ENCODE results near the gene NEBL.

NEBL gene

DNA sequence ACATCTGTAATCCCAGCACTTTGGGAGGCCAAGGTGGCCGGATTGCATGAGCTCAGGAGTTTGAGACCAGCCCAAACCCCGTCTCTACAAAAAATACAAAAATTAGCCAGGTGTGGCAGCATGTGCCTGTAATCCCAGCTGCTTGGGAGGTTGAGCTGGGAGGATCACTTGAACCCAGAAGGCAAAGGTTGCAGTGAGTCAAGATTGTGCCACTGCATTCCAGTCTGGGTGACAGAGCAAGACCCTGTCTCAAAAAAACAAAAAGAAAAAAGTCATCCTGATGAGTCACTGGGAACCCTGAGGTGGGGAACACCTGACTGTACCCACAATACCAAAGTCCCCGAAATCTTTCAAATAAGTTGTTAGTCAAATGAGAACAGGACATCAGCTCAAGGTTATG is 80.0 kb downstream of the NEBL start:
- Histone ChIP-seq H3K4me1 (ENCODE audit: control extremely low read depth in 1 of 4, control insufficient read depth in 4 of 4, insufficient read depth in 4 of 4, low read length in 3 of 4) (no peaks in the 10 kb centered on the region), H3K9me3 (ENCODE audit: control extremely low read depth in 1 of 5, control insufficient read depth in 4 of 5, insufficient read depth in 2 of 5, low read depth in 1 of 5, low read length in 4 of 5) (no peaks in the 10 kb centered on the region), H3K27me3 (replicated peaks in 2 of 5; ENCODE audit: control insufficient read depth in 4 of 5, insufficient read depth in 5 of 5, low read length in 4 of 5) (no peaks in the 10 kb centered on the region), H3K36me3 (ENCODE audit: control insufficient read depth in 4 of 4, insufficient read depth in 4 of 4, low read length in 3 of 4) (no peaks in the 10 kb centered on the region), H3K4me3 (ENCODE audit: control insufficient read depth in 1 of 7, extremely low read depth in 1 of 7, insufficient read depth in 4 of 7, low read depth in 2 of 7, low read length in 6 of 7) (no peak overlapping the region), H3K27ac (ENCODE audit: insufficient read depth in 1 of 2, low read depth in 1 of 2, low read length in 2 of 2, poor library complexity in 1 of 2, severe bottlenecking in 2 of 2) (no peak overlapping the region)
- 100% methylated on average over 2 of the region's 3 CpGs for WGBS (ENCODE audit: insufficient coverage)
- no peak for DNase-seq
- CTCF ChIA-PET, result no interaction called here
- POLR2A ChIA-PET, result no interaction called here

DNA sequence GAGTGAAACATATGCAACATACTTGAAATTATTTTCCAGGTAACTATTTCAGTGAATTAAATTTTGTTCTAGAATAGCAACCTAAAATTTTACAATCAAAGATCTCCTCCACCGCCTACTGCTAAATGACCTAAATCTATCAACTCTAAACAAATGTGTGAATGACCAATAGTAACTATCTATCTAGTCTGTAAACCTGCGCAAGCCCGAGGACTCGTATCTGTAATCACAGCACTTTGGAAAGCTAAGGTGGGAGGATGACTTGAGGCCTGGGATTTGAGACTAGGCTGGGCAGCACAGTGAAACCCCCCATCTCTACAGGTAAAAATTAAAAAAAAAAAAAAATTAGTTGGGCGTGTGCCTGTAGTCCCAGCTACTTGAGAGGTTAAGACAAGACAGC is 83.0 kb downstream of the NEBL start:
- H3K27me3 ChIP-seq (replicated peaks in 2 of 5; ENCODE audit: control insufficient read depth in 4 of 5, insufficient read depth in 5 of 5, low read length in 4 of 5), result no peaks in the 10 kb centered on the region
- H3K4me1 ChIP-seq (ENCODE audit: control extremely low read depth in 1 of 4, control insufficient read depth in 4 of 4, insufficient read depth in 4 of 4, low read length in 3 of 4), result no peaks in the 10 kb centered on the region
- CTCF ChIA-PET, result interaction anchor here (0.8 kb wide), 1 partner anchor 13 kb away, joined by 3 read pairs; no protein-coding TSS in a partner anchor
- H3K4me3 ChIP-seq (ENCODE audit: control insufficient read depth in 1 of 7, extremely low read depth in 1 of 7, insufficient read depth in 4 of 7, low read depth in 2 of 7, low read length in 6 of 7), result no peak overlapping the region
- POLR2A ChIA-PET, result no interaction called here
- H3K9me3 ChIP-seq (ENCODE audit: control extremely low read depth in 1 of 5, control insufficient read depth in 4 of 5, insufficient read depth in 2 of 5, low read depth in 1 of 5, low read length in 4 of 5), result no peaks in the 10 kb centered on the region
- H3K27ac ChIP-seq (ENCODE audit: insufficient read depth in 1 of 2, low read depth in 1 of 2, low read length in 2 of 2, poor library complexity in 1 of 2, severe bottlenecking in 2 of 2), result no peak overlapping the region
- DNase-seq, result no peak
- WGBS (ENCODE audit: insufficient coverage), result 100% methylated on average over 1 of the region's 5 CpGs
- H3K36me3 ChIP-seq (ENCODE audit: control insufficient read depth in 4 of 4, insufficient read depth in 4 of 4, low read length in 3 of 4), result no peaks in the 10 kb centered on the region

DNA sequence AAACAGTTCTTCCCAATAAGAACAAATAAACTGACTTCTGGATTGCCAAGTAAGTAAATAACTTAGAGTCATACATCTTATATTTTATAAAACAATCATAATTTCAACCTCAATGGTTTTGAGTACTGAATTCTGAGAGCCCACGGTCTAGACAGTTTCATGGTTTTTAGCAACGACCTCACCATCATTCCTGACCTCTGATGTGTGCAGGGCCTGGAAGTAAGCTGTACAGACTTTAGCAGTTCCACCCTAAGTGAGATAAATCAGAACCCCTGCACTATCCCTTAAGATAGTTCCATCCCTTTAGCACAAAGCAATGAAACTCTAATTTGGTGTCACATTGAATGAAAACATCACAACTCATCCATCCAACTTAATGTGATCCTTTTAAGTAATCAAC is 86.0 kb downstream of the NEBL start:
- WGBS (ENCODE audit: insufficient coverage), result 100% methylated on average over 1 of the region's 2 CpGs
- Histone ChIP-seq H3K9me3 (ENCODE audit: control extremely low read depth in 1 of 5, control insufficient read depth in 4 of 5, insufficient read depth in 2 of 5, low read depth in 1 of 5, low read length in 4 of 5) (no peaks in the 10 kb centered on the region), H3K4me1 (ENCODE audit: control extremely low read depth in 1 of 4, control insufficient read depth in 4 of 4, insufficient read depth in 4 of 4, low read length in 3 of 4) (no peaks in the 10 kb centered on the region), H3K36me3 (ENCODE audit: control insufficient read depth in 4 of 4, insufficient read depth in 4 of 4, low read length in 3 of 4) (no peaks in the 10 kb centered on the region), H3K27me3 (replicated peaks in 2 of 5; ENCODE audit: control insufficient read depth in 4 of 5, insufficient read depth in 5 of 5, low read length in 4 of 5) (no peaks in the 10 kb centered on the region), H3K4me3 (ENCODE audit: control insufficient read depth in 1 of 7, extremely low read depth in 1 of 7, insufficient read depth in 4 of 7, low read depth in 2 of 7, low read length in 6 of 7) (no peak overlapping the region), H3K27ac (ENCODE audit: insufficient read depth in 1 of 2, low read depth in 1 of 2, low read length in 2 of 2, poor library complexity in 1 of 2, severe bottlenecking in 2 of 2) (no peak overlapping the region)
- CTCF ChIA-PET, result interaction anchor here (1.7 kb wide), 1 partner anchor 15 kb away, joined by 4 read pairs; no protein-coding TSS in a partner anchor
- POLR2A ChIA-PET, result no interaction called here
- DNase-seq, result no peak

DNA sequence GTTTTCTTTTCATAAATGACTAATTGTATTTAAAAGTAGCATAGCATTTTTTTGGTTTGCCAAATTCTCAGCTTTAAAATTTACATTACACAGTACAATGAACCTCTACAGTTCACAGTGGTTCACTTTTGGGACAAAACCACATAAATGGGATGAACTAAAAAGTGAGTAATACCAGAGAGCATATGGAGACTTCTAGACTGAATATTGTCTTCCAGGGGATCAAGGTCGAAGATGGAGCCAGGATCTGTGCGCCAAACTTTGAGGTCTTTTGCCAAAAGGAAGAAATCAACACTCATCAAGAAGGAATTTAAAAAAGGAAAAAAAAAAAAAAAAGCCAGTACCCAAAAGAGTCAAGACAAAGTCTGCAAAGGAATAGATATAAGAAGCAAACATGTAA is 87.5 kb downstream of the NEBL start:
- H3K27ac ChIP-seq (ENCODE audit: insufficient read depth in 1 of 2, low read depth in 1 of 2, low read length in 2 of 2, poor library complexity in 1 of 2, severe bottlenecking in 2 of 2), result no peak overlapping the region
- no peaks in the 10 kb centered on the region for H3K36me3 ChIP-seq (ENCODE audit: control insufficient read depth in 4 of 4, insufficient read depth in 4 of 4, low read length in 3 of 4)
- no peak overlapping the region for H3K4me3 ChIP-seq (ENCODE audit: control insufficient read depth in 1 of 7, extremely low read depth in 1 of 7, insufficient read depth in 4 of 7, low read depth in 2 of 7, low read length in 6 of 7)
- CTCF ChIA-PET, result no interaction called here
- POLR2A ChIA-PET, result no interaction called here
- WGBS (ENCODE audit: insufficient coverage), result no CpG with 5 or more reads among the region's 2 CpGs
- no peaks in the 10 kb centered on the region for H3K4me1 ChIP-seq (ENCODE audit: control extremely low read depth in 1 of 4, control insufficient read depth in 4 of 4, insufficient read depth in 4 of 4, low read length in 3 of 4)
- no peak for DNase-seq
- H3K27me3 ChIP-seq (replicated peaks in 2 of 5; ENCODE audit: control insufficient read depth in 4 of 5, insufficient read depth in 5 of 5, low read length in 4 of 5), result no peaks in the 10 kb centered on the region
- H3K9me3 ChIP-seq (ENCODE audit: control extremely low read depth in 1 of 5, control insufficient read depth in 4 of 5, insufficient read depth in 2 of 5, low read depth in 1 of 5, low read length in 4 of 5), result no peaks in the 10 kb centered on the region

DNA sequence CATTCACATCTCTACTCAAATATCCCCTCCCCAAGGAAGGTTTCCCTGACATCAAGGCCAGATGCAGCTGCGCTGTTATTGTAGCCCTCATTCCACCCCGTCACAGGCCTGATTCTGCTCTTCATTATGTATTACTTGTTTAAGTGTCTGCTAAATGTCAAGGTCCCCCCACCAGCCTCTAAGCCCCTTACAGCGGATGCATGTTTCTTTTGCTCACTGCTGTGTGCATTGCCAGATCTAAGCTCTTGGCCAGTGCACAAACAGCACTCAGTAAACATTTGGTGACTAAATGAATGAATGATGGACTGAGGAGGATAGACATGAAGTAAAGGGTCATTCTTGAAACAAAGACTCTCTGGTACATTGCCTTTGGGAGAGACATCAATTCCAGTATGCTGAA is 90.6 kb downstream of the NEBL start:
- no CpG with 5 or more reads among the region's 3 CpGs for WGBS (ENCODE audit: insufficient coverage)
- ChIA-PET POLR2A (no interaction called here), CTCF (no interaction called here)
- H3K27ac ChIP-seq (ENCODE audit: insufficient read depth in 1 of 2, low read depth in 1 of 2, low read length in 2 of 2, poor library complexity in 1 of 2, severe bottlenecking in 2 of 2), result no peak overlapping the region
- no peak for DNase-seq
- H3K27me3 ChIP-seq (replicated peaks in 2 of 5; ENCODE audit: control insufficient read depth in 4 of 5, insufficient read depth in 5 of 5, low read length in 4 of 5), result no peaks in the 10 kb centered on the region
- H3K36me3 ChIP-seq (ENCODE audit: control insufficient read depth in 4 of 4, insufficient read depth in 4 of 4, low read length in 3 of 4), result no peaks in the 10 kb centered on the region
- no peaks in the 10 kb centered on the region for H3K9me3 ChIP-seq (ENCODE audit: control extremely low read depth in 1 of 5, control insufficient read depth in 4 of 5, insufficient read depth in 2 of 5, low read depth in 1 of 5, low read length in 4 of 5)
- no peak overlapping the region for H3K4me3 ChIP-seq (ENCODE audit: control insufficient read depth in 1 of 7, extremely low read depth in 1 of 7, insufficient read depth in 4 of 7, low read depth in 2 of 7, low read length in 6 of 7)
- H3K4me1 ChIP-seq (ENCODE audit: control extremely low read depth in 1 of 4, control insufficient read depth in 4 of 4, insufficient read depth in 4 of 4, low read length in 3 of 4), result no peaks in the 10 kb centered on the region

DNA sequence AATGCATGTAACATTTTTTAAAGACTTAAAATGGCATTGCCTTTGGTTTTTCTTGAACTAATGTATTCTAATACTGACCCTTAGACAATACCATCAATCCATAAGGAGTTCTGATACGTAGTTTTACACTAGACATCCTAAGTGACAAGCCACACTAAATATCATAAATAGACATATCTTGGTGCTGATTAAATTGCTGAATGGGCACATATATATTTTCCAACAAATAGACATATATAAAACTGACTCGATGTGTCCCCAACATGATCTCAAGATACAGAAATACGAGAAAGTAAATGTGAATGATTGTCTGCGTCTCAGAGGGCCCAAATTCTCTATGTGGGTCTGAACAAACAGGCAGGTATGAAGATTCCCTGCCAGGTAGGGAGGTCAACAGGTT is 99.8 kb downstream of the NEBL start:
- no peaks in the 10 kb centered on the region for H3K36me3 ChIP-seq (ENCODE audit: control insufficient read depth in 4 of 4, insufficient read depth in 4 of 4, low read length in 3 of 4)
- no peak for DNase-seq
- 84% methylated on average over 2 of the region's 4 CpGs for WGBS (ENCODE audit: insufficient coverage)
- H3K27me3 ChIP-seq (replicated peaks in 2 of 5; ENCODE audit: control insufficient read depth in 4 of 5, insufficient read depth in 5 of 5, low read length in 4 of 5), result no peaks in the 10 kb centered on the region
- ChIA-PET POLR2A (no interaction called here), CTCF (no interaction called here)
- H3K4me1 ChIP-seq (ENCODE audit: control extremely low read depth in 1 of 4, control insufficient read depth in 4 of 4, insufficient read depth in 4 of 4, low read length in 3 of 4), result no peaks in the 10 kb centered on the region
- H3K27ac ChIP-seq (ENCODE audit: insufficient read depth in 1 of 2, low read depth in 1 of 2, low read length in 2 of 2, poor library complexity in 1 of 2, severe bottlenecking in 2 of 2), result no peak overlapping the region
- no peaks in the 10 kb centered on the region for H3K9me3 ChIP-seq (ENCODE audit: control extremely low read depth in 1 of 5, control insufficient read depth in 4 of 5, insufficient read depth in 2 of 5, low read depth in 1 of 5, low read length in 4 of 5)
- H3K4me3 ChIP-seq (ENCODE audit: control insufficient read depth in 1 of 7, extremely low read depth in 1 of 7, insufficient read depth in 4 of 7, low read depth in 2 of 7, low read length in 6 of 7), result no peak overlapping the region

DNA sequence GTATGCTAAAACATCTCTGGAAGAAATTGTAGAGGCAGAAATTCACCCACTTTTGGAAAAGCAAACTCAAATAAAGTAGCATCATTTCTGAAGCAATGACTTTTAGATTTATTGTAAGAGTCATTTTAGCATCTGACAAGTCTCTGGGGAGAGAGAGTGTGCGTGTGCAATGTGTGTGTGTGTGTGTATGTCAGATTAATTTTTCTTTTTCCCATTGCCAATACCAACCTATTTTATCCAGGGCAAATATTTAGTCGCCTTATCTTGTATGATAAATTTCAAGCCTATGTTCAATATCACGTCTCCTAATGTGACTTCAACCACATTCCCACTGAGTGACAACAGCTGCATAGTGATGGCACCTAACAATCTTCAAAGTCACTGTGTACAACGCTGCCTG is 101.7 kb downstream of the NEBL start:
- no peak for DNase-seq
- H3K4me3 ChIP-seq (ENCODE audit: control insufficient read depth in 1 of 7, extremely low read depth in 1 of 7, insufficient read depth in 4 of 7, low read depth in 2 of 7, low read length in 6 of 7), result no peak overlapping the region
- ChIA-PET CTCF (interaction anchor here (1.8 kb wide), 1 partner anchor 16 kb away, joined by 4 read pairs; no protein-coding TSS in a partner anchor), POLR2A (no interaction called here)
- no peaks in the 10 kb centered on the region for H3K4me1 ChIP-seq (ENCODE audit: control extremely low read depth in 1 of 4, control insufficient read depth in 4 of 4, insufficient read depth in 4 of 4, low read length in 3 of 4)
- WGBS (ENCODE audit: insufficient coverage), result 100% methylated on average over 2 of the region's 4 CpGs
- H3K36me3 ChIP-seq (ENCODE audit: control insufficient read depth in 4 of 4, insufficient read depth in 4 of 4, low read length in 3 of 4), result no peaks in the 10 kb centered on the region
- no peaks in the 10 kb centered on the region for H3K27me3 ChIP-seq (replicated peaks in 2 of 5; ENCODE audit: control insufficient read depth in 4 of 5, insufficient read depth in 5 of 5, low read length in 4 of 5)
- no peak overlapping the region for H3K27ac ChIP-seq (ENCODE audit: insufficient read depth in 1 of 2, low read depth in 1 of 2, low read length in 2 of 2, poor library complexity in 1 of 2, severe bottlenecking in 2 of 2)
- no peaks in the 10 kb centered on the region for H3K9me3 ChIP-seq (ENCODE audit: control extremely low read depth in 1 of 5, control insufficient read depth in 4 of 5, insufficient read depth in 2 of 5, low read depth in 1 of 5, low read length in 4 of 5)
